ENCODE data around the gene AHSA1.

DNA sequence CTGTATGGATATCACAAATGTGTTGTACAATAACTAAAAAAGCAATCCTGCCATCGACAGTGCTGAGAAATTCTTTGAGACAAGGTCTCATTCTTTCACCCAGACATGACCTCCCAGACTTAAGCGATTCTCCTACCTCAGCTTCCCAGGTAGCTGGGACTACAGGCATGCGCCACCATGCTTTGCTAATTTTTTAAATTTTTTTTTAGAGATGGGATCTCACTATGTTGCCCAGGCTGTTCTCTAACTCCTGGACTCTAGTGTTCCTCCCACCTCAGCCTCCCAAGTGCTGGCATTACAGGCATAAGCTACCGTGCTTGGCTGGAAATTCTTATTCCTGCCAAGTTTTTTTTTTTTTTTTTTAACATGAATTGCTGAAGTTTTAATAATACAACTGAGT is 18.0 kb upstream of the AHSA1 start:
- TF ChIP-seq, protein P1, sequence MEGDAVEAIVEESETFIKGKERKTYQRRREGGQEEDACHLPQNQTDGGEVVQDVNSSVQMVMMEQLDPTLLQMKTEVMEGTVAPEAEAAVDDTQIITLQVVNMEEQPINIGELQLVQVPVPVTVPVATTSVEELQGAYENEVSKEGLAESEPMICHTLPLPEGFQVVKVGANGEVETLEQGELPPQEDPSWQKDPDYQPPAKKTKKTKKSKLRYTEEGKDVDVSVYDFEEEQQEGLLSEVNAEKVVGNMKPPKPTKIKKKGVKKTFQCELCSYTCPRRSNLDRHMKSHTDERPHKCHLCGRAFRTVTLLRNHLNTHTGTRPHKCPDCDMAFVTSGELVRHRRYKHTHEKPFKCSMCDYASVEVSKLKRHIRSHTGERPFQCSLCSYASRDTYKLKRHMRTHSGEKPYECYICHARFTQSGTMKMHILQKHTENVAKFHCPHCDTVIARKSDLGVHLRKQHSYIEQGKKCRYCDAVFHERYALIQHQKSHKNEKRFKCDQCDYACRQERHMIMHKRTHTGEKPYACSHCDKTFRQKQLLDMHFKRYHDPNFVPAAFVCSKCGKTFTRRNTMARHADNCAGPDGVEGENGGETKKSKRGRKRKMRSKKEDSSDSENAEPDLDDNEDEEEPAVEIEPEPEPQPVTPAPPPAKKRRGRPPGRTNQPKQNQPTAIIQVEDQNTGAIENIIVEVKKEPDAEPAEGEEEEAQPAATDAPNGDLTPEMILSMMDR (conservative IDR thresholded peaks at IDR 0.05) = no peak
- no peak for TF ChIP-seq EZH2 (IDR thresholded peaks at IDR 0.05; ENCODE audit: low read depth)
